Endothelial cell of umbilical vein (primary cell): ENCODE measurements around the gene KIAA0232. TPM values are rescaled to one million over a fixed set of nuclear protein-coding genes. Genes with fewer than 3 reads are reported as not detected.
"Not testable (repeated sequence)": the region's sequence is repeated elsewhere in the genome, so short reads cannot be mapped to it uniquely, and the experiment has no call there.

Experiments used
- BruUV-seq: library from RNA; stranded (reverse); fragments of 400-500 nt; replicated peaks from 2 replicates; lab custom pipeline; 2021; lab: Mats Ljungman, UMichigan
- CTCF ChIA-PET: fragments of 300-600, 350-600 bp; sonication (Branson Sonifier 250); formaldehyde crosslinking; loops from one replicate; lab custom pipeline; 2021; ENCODE audit warnings: antibody characterized with exemption, inconsistent platforms; lab: Charles Lee
- POLR2A ChIA-PET: fragments of 300-600, 350-600 bp; sonication (Branson Sonifier 250); formaldehyde crosslinking; loops from one replicate; lab custom pipeline; 2021; ENCODE audit warnings: antibody characterized with exemption, inconsistent platforms; lab: Charles Lee
- DNase-seq: peaks from one replicate; pipeline ENCODE4 v3.0.0-alpha.2; 2011; ENCODE audit warnings: low read depth, low spot score
- FAIRE-seq: peaks from 2 replicates; lab custom pipeline; 2011; peaks lifted over from hg19 to GRCh38; lab: Jason Lieb, UNC
- H2AFZ ChIP-seq: 2 replicates; pipeline ENCODE4 v1.6.0; 2012; ENCODE audit warnings: low read depth, low read length, control low read depth, inconsistent platforms
- H3K27ac ChIP-seq: 2 replicates; pipeline ENCODE4 v1.5.1; 2011; ENCODE audit warnings: low read depth, mild to moderate bottlenecking, control low read depth, low read length, moderate library complexity; ENCODE audit not compliant: insufficient read depth
- H3K27me3 ChIP-seq, 2 experiments: 2 replicates each; pipeline versions ENCODE4 v1.6.0 to v1.6.1; 2011; ENCODE audit warnings: low read length in 2 of 2, mixed read lengths in 1 of 2; ENCODE audit not compliant: control insufficient read depth in 2 of 2, insufficient read depth in 2 of 2
- H3K36me3 ChIP-seq, 2 experiments: 2 replicates in 1 of 2; 3 replicates in 1 of 2; pipeline ENCODE4 v1.5.1; 2011; ENCODE audit warnings: low read length in 2 of 2, mild to moderate bottlenecking in 1 of 2, moderate library complexity in 1 of 2; ENCODE audit not compliant: control insufficient read depth in 2 of 2, insufficient read depth in 2 of 2; ENCODE audit errors: extremely low read depth in 1 of 2
- H3K4me1 ChIP-seq: 3 replicates; pipeline ENCODE4 v1.5.1; 2011; ENCODE audit warnings: mild to moderate bottlenecking, low read length; ENCODE audit not compliant: control insufficient read depth, insufficient read depth; ENCODE audit errors: extremely low read depth
- H3K4me2 ChIP-seq: 2 replicates; pipeline ENCODE4 v1.6.1; 2011; ENCODE audit warnings: low read length, control low read depth, mixed read lengths; ENCODE audit not compliant: insufficient read depth
- H3K4me3 ChIP-seq, 3 experiments: fragments of 200-600 bp in 1 of 3; sonication (generic), shearing (Covaris generic) in 1 of 3; replicated peaks in 1 of 3; 2 replicates each; pipeline ENCODE4 v1.5.1; 2011 to 2016; ENCODE audit warnings: control low read depth in 3 of 3, low read length in 3 of 3, mild to moderate bottlenecking in 2 of 3, inconsistent platforms in 1 of 3, low read depth in 1 of 3, moderate library complexity in 1 of 3; ENCODE audit not compliant: insufficient read depth in 1 of 3
- H3K79me2 ChIP-seq: 2 replicates; pipeline ENCODE4 v1.6.0; 2012; ENCODE audit warnings: low read length, inconsistent platforms; ENCODE audit not compliant: control insufficient read depth, insufficient read depth
- H3K9ac ChIP-seq: replicated peaks from 2 replicates; pipeline ENCODE3; 2011; ENCODE audit warnings: low read length, control low read depth; ENCODE audit not compliant: insufficient read depth; ENCODE audit errors: extremely low read depth
- H3K9me1 ChIP-seq: replicated peaks from 3 replicates; pipeline ENCODE4 v1.6.0; 2011; ENCODE audit warnings: mild to moderate bottlenecking, low read length; ENCODE audit not compliant: control insufficient read depth, insufficient read depth; ENCODE audit errors: extremely low read depth
- H3K9me3 ChIP-seq: replicated peaks from 2 replicates; pipeline ENCODE4 v1.5.1; 2012; ENCODE audit warnings: low read length, inconsistent platforms; ENCODE audit not compliant: control insufficient read depth, insufficient read depth
- H4K20me1 ChIP-seq: replicated peaks from 2 replicates; pipeline ENCODE3; 2011; ENCODE audit warnings: mild to moderate bottlenecking, low read length; ENCODE audit not compliant: control insufficient read depth, insufficient read depth; ENCODE audit errors: extremely low read depth
- CTCF ChIP-seq, 2 donors: IDR thresholded peaks; 1 replicate in 1 of 2; 2 replicates in 1 of 2; pipeline ENCODE4 v1.5.1; 2011; ENCODE audit warnings: low read length in 2 of 2, mild to moderate bottlenecking in 2 of 2, moderate library complexity in 2 of 2, control low read depth in 1 of 2, inconsistent platforms in 1 of 2, low read depth in 1 of 2; ENCODE audit not compliant: insufficient read depth in 1 of 2; ENCODE audit errors: extremely low read depth in 1 of 2
- EZH2 ChIP-seq: IDR thresholded peaks from 2 replicates; pipeline ENCODE4 v1.6.1; 2012; ENCODE audit warnings: borderline replicate concordance, low read depth, mild to moderate bottlenecking, moderate library complexity, low read length, inconsistent platforms; ENCODE audit not compliant: severe bottlenecking
- FOS ChIP-seq: IDR thresholded peaks from 2 replicates; pipeline ENCODE4 v1.6.1; 2011; ENCODE audit warnings: mild to moderate bottlenecking, low read length, moderate library complexity, borderline replicate concordance; ENCODE audit not compliant: insufficient read depth
- GATA2 ChIP-seq: IDR thresholded peaks from 2 replicates; pipeline ENCODE4 v1.7.0; 2011; ENCODE audit warnings: low read depth, mild to moderate bottlenecking, moderate library complexity, mixed read lengths, low read length; ENCODE audit not compliant: insufficient read length, insufficient read depth
- JUN ChIP-seq: IDR thresholded peaks from 2 replicates; pipeline ENCODE4 v1.6.1; 2011; ENCODE audit warnings: borderline replicate concordance, low read depth; ENCODE audit not compliant: insufficient read length, insufficient read depth
- MAX ChIP-seq: IDR thresholded peaks from 2 replicates; pipeline ENCODE4 v1.6.1; 2011; ENCODE audit not compliant: insufficient read depth, insufficient read length
- MYC ChIP-seq: IDR thresholded peaks from one replicate; pipeline ENCODE4 v1.6.1; 2011; ENCODE audit warnings: mild to moderate bottlenecking, low read depth, low read length
- POLR2A ChIP-seq: IDR thresholded peaks from 2 replicates; pipeline ENCODE4 v1.6.1; 2012; ENCODE audit warnings: low read depth, mild to moderate bottlenecking, control low read depth, low read length
- POLR2AphosphoS5 ChIP-seq: IDR thresholded peaks from 2 replicates; pipeline ENCODE4 v1.6.1; 2012; ENCODE audit warnings: low read depth, mild to moderate bottlenecking, control low read depth, low read length, moderate library complexity; ENCODE audit not compliant: insufficient read depth
- dilution Hi-C: fragments of 300-500 bp; cut with MboI; formaldehyde crosslinking; loops from one replicate; pipeline ENCODE4 v1.15.0; 2019; ENCODE audit warnings: low sequenced_read_pairs; ENCODE audit not compliant: extremely low pct_ligation_motif_present
- intact Hi-C: fragments of 100-400 bp; cut with micrococcal nuclease; formaldehyde crosslinking; loops from one replicate; pipeline ENCODE4 v1.10.0; 2022
- polyA plus RNA-seq, 4 experiments: library from polyadenylated mRNA; depleted of rRNA in 3 of 4; stranded (reverse) in 3 of 4; unstranded in 1 of 4; fragments of >200 nt; gene quantifications; 2 replicates each; pipeline versions ENCODE4 v1.2.1 to v1.2.3, GENCODE V29; 2011 to 2012; ENCODE audit warnings: missing spikeins in 1 of 4
- total RNA-seq: library from RNA; stranded (reverse); gene quantifications from 2 replicates; pipeline ENCODE4 v1.2.3, GENCODE V29; 2021

KIAA0232 gene
- total and polyA plus RNA-seq, 2 donors (not counting 3 experiments of a cell fraction or from before 2014, with no cell fraction given): 5.3 to 18.4 TPM

GRCh38 chr4:6829086-6829485 is 46.6 kb downstream of the KIAA0232 start:
- no TSS peak for BruUV-seq
- FAIRE-seq (no peak), DNase-seq (no peak)
- intact Hi-C loops: no loop called here
- Histone ChIP-seq H3K9me1 (no peaks in the 10 kb centered on the region), H3K27ac (no peak overlapping the region), H3K4me2 (no peak overlapping the region), H3K36me3 (peaks cover 0 to 10% of the 10 kb centered on the region in 2 experiments), H3K4me3 (no peak overlapping the region), H3K27me3 (no peaks in the 10 kb centered on the region), H4K20me1 (no peaks in the 10 kb centered on the region), H3K9me3 (no peaks in the 10 kb centered on the region), H3K79me2 (peaks cover 28% of the 10 kb centered on the region), H3K4me1 (no peaks in the 10 kb centered on the region), H3K9ac (no peak overlapping the region), H2AFZ (no peak overlapping the region)
- ChIA-PET CTCF (no interaction called here), POLR2A (no interaction called here)
- dilution Hi-C loops: no loop called here
- TF ChIP-seq JUN: no peak

- ChIA-PET CTCF (interaction anchor here (0.6 to 1.2 kb wide), 2 partner anchors 38 to 44 kb away, joined by 3 to 8 read pairs; no protein-coding TSS in a partner anchor), POLR2A (no interaction called here)
- FAIRE-seq (no peak), DNase-seq (no peak)
- no peaks in the 10 kb centered on the region for H3K4me1 ChIP-seq
- no peak overlapping the region for H3K4me2 ChIP-seq
- no peak overlapping the region for H3K4me3 ChIP-seq
- no peaks in the 10 kb centered on the region for H3K9me1 ChIP-seq
- no peaks in the 10 kb centered on the region for H3K27me3 ChIP-seq
- no peak overlapping the region for H2AFZ ChIP-seq
- TF ChIP-seq POLR2AphosphoS5: no peak
- no peak for TF ChIP-seq MAX
- TF ChIP-seq GATA2: no peak
- no peak for TF ChIP-seq POLR2A
- TF ChIP-seq CTCF (IDR thresholded peaks at IDR 0.05; ENCODE audit: extremely low read depth in 1 of 2, insufficient read depth in 1 of 2, low read depth in 1 of 2, low read length in 2 of 2): no peak
- no peak for TF ChIP-seq EZH2
- TF ChIP-seq MYC: no peak
- no peak for TF ChIP-seq JUN
- TF ChIP-seq FOS: no peak
- no peaks in the 10 kb centered on the region for H3K9me3 ChIP-seq
- intact Hi-C loops: no loop called here
- no peaks in the 10 kb centered on the region for H4K20me1 ChIP-seq
- H3K36me3 ChIP-seq: peaks cover 0 to 4% of the 10 kb centered on the region in 2 experiments
- no peak overlapping the region for H3K27ac ChIP-seq
- dilution Hi-C loops: no loop called here
- no peak overlapping the region for H3K9ac ChIP-seq
- peaks cover 26% of the 10 kb centered on the region for H3K79me2 ChIP-seq
- no TSS peak for BruUV-seq
Observed at GRCh38 chr4:6834867-6835266, 52.3 kb downstream of the KIAA0232 start.

- intact Hi-C loops, H4K20me1 ChIP-seq, H3K4me3 ChIP-seq, H3K27me3 ChIP-seq, dilution Hi-C loops, H3K9me3 ChIP-seq, H3K9ac ChIP-seq, H3K9me1 ChIP-seq, POLR2A ChIA-PET, H3K27ac ChIP-seq, H2AFZ ChIP-seq, H3K4me2 ChIP-seq, BruUV-seq, H3K36me3 ChIP-seq, H3K4me1 ChIP-seq, DNase-seq, FAIRE-seq: not testable (repeated sequence)
- CTCF ChIA-PET: interaction anchor here (1.2 kb wide), 1 partner anchor 38 kb away, joined by 8 read pairs; no protein-coding TSS in a partner anchor
- peaks cover 33% of the 10 kb centered on the region for H3K79me2 ChIP-seq
Observed at GRCh38 chr4:6835616-6836015, 53.1 kb downstream of the KIAA0232 start.
